ENCODE measurements around the gene DENND5B.
"Not testable (repeated sequence)": the region's sequence is repeated elsewhere in the genome, so short reads cannot be mapped to it uniquely, and the experiment has no call there.

The DENND5B gene

GRCh38 chr12:31589904-31590641 is 863 bp downstream of the DENND5B start:
- DNase-seq, result peak; percentile 36

GRCh38 chr12:31589598-31589903 is 1.4 kb downstream of the DENND5B start:
- no peak for DNase-seq

- DNase-seq, result no peak
These were observed 2.0 kb downstream of the DENND5B start for GRCh38 chr12:31588976-31589375.

- DNase-seq, result no peak
These were observed 4.2 kb downstream of the DENND5B start for GRCh38 chr12:31586728-31587127.

- DNase-seq, result no peak
These were observed 5.0 kb downstream of the DENND5B start for GRCh38 chr12:31585895-31586294.

GRCh38 chr12:31585271-31585670 is 5.7 kb downstream of the DENND5B start:
- DNase-seq, result no peak

- no peak for DNase-seq
These were observed 6.2 kb downstream of the DENND5B start for GRCh38 chr12:31584782-31585181.

GRCh38 chr12:31583878-31584277 is 7.1 kb downstream of the DENND5B start:
- DNase-seq, result no peak

- no peak for DNase-seq
These were observed 8.8 kb downstream of the DENND5B start for GRCh38 chr12:31582155-31582554.

GRCh38 chr12:31578632-31579031 is 12.3 kb downstream of the DENND5B start:
- no peak for DNase-seq

GRCh38 chr12:31574803-31575575 is 15.9 kb downstream of the DENND5B start:
- DNase-seq, result no peak

- not testable (repeated sequence) for DNase-seq
These were observed 16.6 kb downstream of the DENND5B start for GRCh38 chr12:31574367-31574766.

- DNase-seq, result no peak
These were observed 17.9 kb downstream of the DENND5B start for GRCh38 chr12:31572900-31573600.

GRCh38 chr12:31570880-31571279 is 20.1 kb downstream of the DENND5B start:
- no peak for DNase-seq

GRCh38 chr12:31569517-31569916 is 21.4 kb downstream of the DENND5B start:
- DNase-seq, result not testable (repeated sequence)

- DNase-seq, result no peak
These were observed 22.4 kb downstream of the DENND5B start for GRCh38 chr12:31568498-31568897.

GRCh38 chr12:31567029-31567428 is 23.9 kb downstream of the DENND5B start:
- DNase-seq, result no peak

GRCh38 chr12:31566547-31566946 is 24.4 kb downstream of the DENND5B start:
- no peak for DNase-seq

GRCh38 chr12:31562594-31563328 is 28.2 kb downstream of the DENND5B start:
- no peak for DNase-seq

- no peak for DNase-seq
These were observed 30.4 kb downstream of the DENND5B start for GRCh38 chr12:31560516-31560915.

GRCh38 chr12:31558521-31558920 is 32.4 kb downstream of the DENND5B start:
- DNase-seq, result no peak

- no peak for DNase-seq
These were observed 33.2 kb downstream of the DENND5B start for GRCh38 chr12:31557707-31558106.

- DNase-seq, result not testable (repeated sequence)
These were observed 35.5 kb downstream of the DENND5B start for GRCh38 chr12:31555466-31555865.
